ENCODE measurements around the gene SMCR8. TPM values are rescaled to one million over a fixed set of nuclear protein-coding genes. Genes with fewer than 3 reads are reported as not detected.

SMCR8 gene
- total and polyA plus RNA-seq, 2 of the 4 experiments (the other 2 are of a cell fraction), result 7.1 to 10.9 TPM

GRCh38 chr17:18326039-18326438 is 10.9 kb downstream of the SMCR8 start:
- no TSS peak for BruUV-seq (replicated peaks)
- Histone ChIP-seq H4K91ac (ENCODE audit: insufficient read depth, low read depth, low read length) (no peak overlapping the region), H4K5ac (ENCODE audit: low read depth, low read length) (no peak overlapping the region), H3K23ac (ENCODE audit: low read depth, low read length) (no peak overlapping the region), H3K18ac (ENCODE audit: low read depth, low read length) (no peak overlapping the region), H4K20me1 (ENCODE audit: insufficient read depth, low read length) (peaks cover 21% of the 10 kb centered on the region), H3K27ac (ENCODE audit: insufficient read depth, low read length) (no peak overlapping the region), H3K9me3 (ENCODE audit: control insufficient read depth, insufficient read depth, low read length) (no peaks in the 10 kb centered on the region), H3K36me3 (ENCODE audit: control insufficient read depth, insufficient read depth, low read length) (peaks cover 41% of the 10 kb centered on the region), H3K4ac (ENCODE audit: low read depth, low read length) (no peak overlapping the region), H3K14ac (replicated peaks; ENCODE audit: low read depth, low read length) (no peak overlapping the region), H2BK5ac (ENCODE audit: low read depth, low read length, poor library complexity, severe bottlenecking) (no peak overlapping the region), H2BK15ac (ENCODE audit: low read depth, low read length) (no peak overlapping the region), H3K4me1 (ENCODE audit: control insufficient read depth, insufficient read depth, low read length) (no peaks in the 10 kb centered on the region), H4K8ac (ENCODE audit: low read depth in 2 of 2, low read length in 2 of 2) (no peak overlapping the region), H2BK120ac (ENCODE audit: low read depth, low read length) (no peak overlapping the region), H2AK5ac (ENCODE audit: low read depth, low read length) (no peak overlapping the region), H3K27me3 (ENCODE audit: control insufficient read depth, insufficient read depth, low read length) (no peaks in the 10 kb centered on the region), H3K4me2 (ENCODE audit: low read depth, low read length) (no peak overlapping the region), H3K9me1 (ENCODE audit: insufficient read depth, low read length) (no peaks in the 10 kb centered on the region; the same call in 1 of the 2 replicates), H2BK20ac (ENCODE audit: low read depth, low read length) (no peak overlapping the region), H2AK9ac (replicated peaks; ENCODE audit: low read depth, low read length, poor library complexity) (no peak overlapping the region), H3K79me1 (ENCODE audit: low read depth in 1 of 2, low read length in 2 of 2) (peaks cover 18 to 33% of the 10 kb centered on the region in 2 experiments), H3K9ac (ENCODE audit: low read depth, low read length) (no peak overlapping the region), H3K4me3 (ENCODE audit: insufficient read depth, low read depth, low read length) (no peak overlapping the region), H2AFZ (replicated peaks; ENCODE audit: low read length, poor library complexity) (no peak overlapping the region), H3K56ac (ENCODE audit: extremely low read depth, insufficient read depth, low read length) (no peak overlapping the region)
- TF ChIP-seq, protein P1, sequence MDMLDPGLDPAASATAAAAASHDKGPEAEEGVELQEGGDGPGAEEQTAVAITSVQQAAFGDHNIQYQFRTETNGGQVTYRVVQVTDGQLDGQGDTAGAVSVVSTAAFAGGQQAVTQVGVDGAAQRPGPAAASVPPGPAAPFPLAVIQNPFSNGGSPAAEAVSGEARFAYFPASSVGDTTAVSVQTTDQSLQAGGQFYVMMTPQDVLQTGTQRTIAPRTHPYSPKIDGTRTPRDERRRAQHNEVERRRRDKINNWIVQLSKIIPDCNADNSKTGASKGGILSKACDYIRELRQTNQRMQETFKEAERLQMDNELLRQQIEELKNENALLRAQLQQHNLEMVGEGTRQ (IDR thresholded peaks at IDR 0.05; ENCODE audit: low read depth, low read length), result no peak
- TF ChIP-seq, protein P2, sequence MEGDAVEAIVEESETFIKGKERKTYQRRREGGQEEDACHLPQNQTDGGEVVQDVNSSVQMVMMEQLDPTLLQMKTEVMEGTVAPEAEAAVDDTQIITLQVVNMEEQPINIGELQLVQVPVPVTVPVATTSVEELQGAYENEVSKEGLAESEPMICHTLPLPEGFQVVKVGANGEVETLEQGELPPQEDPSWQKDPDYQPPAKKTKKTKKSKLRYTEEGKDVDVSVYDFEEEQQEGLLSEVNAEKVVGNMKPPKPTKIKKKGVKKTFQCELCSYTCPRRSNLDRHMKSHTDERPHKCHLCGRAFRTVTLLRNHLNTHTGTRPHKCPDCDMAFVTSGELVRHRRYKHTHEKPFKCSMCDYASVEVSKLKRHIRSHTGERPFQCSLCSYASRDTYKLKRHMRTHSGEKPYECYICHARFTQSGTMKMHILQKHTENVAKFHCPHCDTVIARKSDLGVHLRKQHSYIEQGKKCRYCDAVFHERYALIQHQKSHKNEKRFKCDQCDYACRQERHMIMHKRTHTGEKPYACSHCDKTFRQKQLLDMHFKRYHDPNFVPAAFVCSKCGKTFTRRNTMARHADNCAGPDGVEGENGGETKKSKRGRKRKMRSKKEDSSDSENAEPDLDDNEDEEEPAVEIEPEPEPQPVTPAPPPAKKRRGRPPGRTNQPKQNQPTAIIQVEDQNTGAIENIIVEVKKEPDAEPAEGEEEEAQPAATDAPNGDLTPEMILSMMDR (conservative IDR thresholded peaks at IDR 0.05; ENCODE audit: low read depth, low read length), result no peak
- no peak for TF ChIP-seq MXI1 (IDR thresholded peaks at IDR 0.05; ENCODE audit: borderline replicate concordance, low read depth, low read length)
- dilution Hi-C loops (cut with HindIII; ENCODE audit: low sequenced_read_pairs, unreplicated experiment), result no loop called here
- ATAC-seq (ENCODE audit: low read depth) (no peak), DNase-seq (no peak)
- CTCF ChIA-PET, result no interaction called here
- WGBS, 2 experiments (ENCODE audit: extremely low coverage in 2 of 2, insufficient read length in 1 of 2), result no CpG with 5 or more reads among the region's 2 CpGs
- intact Hi-C loops (cut with micrococcal nuclease), result no loop called here
- in situ Hi-C loops (cut with MboI; ENCODE audit: low sequenced_read_pairs), result no loop called here
- POLR2A ChIA-PET (ENCODE audit: unreplicated experiment), result no interaction called here

Measured in IMR-90 (cell line).